SH-SY5Y (cell line): ENCODE data around the gene DTX4.

Experiments used
- GATA2 ChIP-seq: IDR thresholded peaks from 2 replicates; pipeline ENCODE4 v1.6.1; 2011; ENCODE audit warnings: mild to moderate bottlenecking, low read depth, low read length
- GATA3 ChIP-seq: IDR thresholded peaks from 2 replicates; pipeline ENCODE4 v1.6.1; 2011; ENCODE audit warnings: low read depth, mild to moderate bottlenecking, low read length, moderate library complexity

GRCh38 chr11:59218319-59218718 lies 46.4 kb downstream of the DTX4 start:
- TF ChIP-seq GATA3 (no peak), GATA2 (no peak)
